ENCODE data around the gene EPB41L4A.

EPB41L4A gene

GRCh38 chr5:112382886-112383285 lies 36.2 kb downstream of the EPB41L4A start:
- H3K27ac ChIP-seq (replicated peaks), result no peak overlapping the region
- TF ChIP-seq CTCF (IDR thresholded peaks at IDR 0.05; ENCODE audit: insufficient read depth, low read length) (no peak), GABPA (IDR thresholded peaks at IDR 0.05; ENCODE audit: low read depth) (no peak), REST (IDR thresholded peaks at IDR 0.05; ENCODE audit: insufficient replicate concordance, low read depth) (no peak), POLR2AphosphoS5 (IDR thresholded peaks at IDR 0.05; ENCODE audit: low read depth) (no peak), SPI1 (IDR thresholded peaks at IDR 0.05; ENCODE audit: borderline replicate concordance, low read depth) (no peak)
- DNase-seq (ENCODE audit: low read depth in 1 of 2, low spot score in 1 of 2), result no peak

GRCh38 chr5:112381521-112381920 lies 37.6 kb downstream of the EPB41L4A start:
- DNase-seq (ENCODE audit: low read depth in 1 of 2, low spot score in 1 of 2), result no peak
- Histone ChIP-seq H3K27ac (replicated peaks) (no peak overlapping the region), H3K27me3 (ENCODE audit: insufficient read depth, poor library complexity, severe bottlenecking) (no peaks in the 10 kb centered on the region), H3K4me3 (replicated peaks; ENCODE audit: insufficient read depth, low read length) (no peak overlapping the region)
- TF ChIP-seq SPI1 (IDR thresholded peaks at IDR 0.05; ENCODE audit: borderline replicate concordance, low read depth) (no peak), CTCF (IDR thresholded peaks at IDR 0.05; ENCODE audit: insufficient read depth, low read length) (no peak), POLR2AphosphoS5 (IDR thresholded peaks at IDR 0.05; ENCODE audit: low read depth) (no peak), REST (IDR thresholded peaks at IDR 0.05; ENCODE audit: insufficient replicate concordance, low read depth) (no peak), GABPA (IDR thresholded peaks at IDR 0.05; ENCODE audit: low read depth) (no peak)

More at GRCh38 chr5:112382886-112383285, 36.2 kb downstream of the EPB41L4A start:
- Histone ChIP-seq H3K4me3 (replicated peaks; ENCODE audit: insufficient read depth, low read length) (no peak overlapping the region), H3K27me3 (ENCODE audit: insufficient read depth, poor library complexity, severe bottlenecking) (no peaks in the 10 kb centered on the region)

- TF ChIP-seq GABPA (IDR thresholded peaks at IDR 0.05; ENCODE audit: low read depth) (no peak), SPI1 (IDR thresholded peaks at IDR 0.05; ENCODE audit: borderline replicate concordance, low read depth) (no peak), REST (IDR thresholded peaks at IDR 0.05; ENCODE audit: insufficient replicate concordance, low read depth) (no peak), POLR2AphosphoS5 (IDR thresholded peaks at IDR 0.05; ENCODE audit: low read depth) (no peak), CTCF (IDR thresholded peaks at IDR 0.05; ENCODE audit: insufficient read depth, low read length) (no peak)
- no peak for DNase-seq (ENCODE audit: low read depth in 1 of 2, low spot score in 1 of 2)
- Histone ChIP-seq H3K4me3 (replicated peaks; ENCODE audit: insufficient read depth, low read length) (no peak overlapping the region), H3K27ac (replicated peaks) (no peak overlapping the region), H3K27me3 (ENCODE audit: insufficient read depth, poor library complexity, severe bottlenecking) (no peaks in the 10 kb centered on the region)
Observed at GRCh38 chr5:112379542-112380325, 39.3 kb downstream of the EPB41L4A start.

Data from HL-60 (cell line).